ENCODE results near the gene MAB21L3.

- TF ChIP-seq, protein P1, sequence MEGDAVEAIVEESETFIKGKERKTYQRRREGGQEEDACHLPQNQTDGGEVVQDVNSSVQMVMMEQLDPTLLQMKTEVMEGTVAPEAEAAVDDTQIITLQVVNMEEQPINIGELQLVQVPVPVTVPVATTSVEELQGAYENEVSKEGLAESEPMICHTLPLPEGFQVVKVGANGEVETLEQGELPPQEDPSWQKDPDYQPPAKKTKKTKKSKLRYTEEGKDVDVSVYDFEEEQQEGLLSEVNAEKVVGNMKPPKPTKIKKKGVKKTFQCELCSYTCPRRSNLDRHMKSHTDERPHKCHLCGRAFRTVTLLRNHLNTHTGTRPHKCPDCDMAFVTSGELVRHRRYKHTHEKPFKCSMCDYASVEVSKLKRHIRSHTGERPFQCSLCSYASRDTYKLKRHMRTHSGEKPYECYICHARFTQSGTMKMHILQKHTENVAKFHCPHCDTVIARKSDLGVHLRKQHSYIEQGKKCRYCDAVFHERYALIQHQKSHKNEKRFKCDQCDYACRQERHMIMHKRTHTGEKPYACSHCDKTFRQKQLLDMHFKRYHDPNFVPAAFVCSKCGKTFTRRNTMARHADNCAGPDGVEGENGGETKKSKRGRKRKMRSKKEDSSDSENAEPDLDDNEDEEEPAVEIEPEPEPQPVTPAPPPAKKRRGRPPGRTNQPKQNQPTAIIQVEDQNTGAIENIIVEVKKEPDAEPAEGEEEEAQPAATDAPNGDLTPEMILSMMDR (IDR thresholded peaks at IDR 0.05; ENCODE audit: insufficient read depth, low read depth, low read length): no peak
- no peak for TF ChIP-seq EZH2 (IDR thresholded peaks at IDR 0.05; ENCODE audit: insufficient read depth, low read length)
Measured at GRCh38 chr1:116178837-116179236, 67.6 kb downstream of the MAB21L3 start.
